RWPE2 (cell line): Measurements from ENCODE around the gene GPSM1.

Experiments
- ATAC-seq: fragments of 200-7000 bp; cut with Tn5 transposase; 3 replicates; pipeline ENCODE4 v1.9.1; 2021; ENCODE audit warnings: low read depth
- DNase-seq: peaks from one replicate; pipeline ENCODE4 v3.0.0-alpha.2; 2020; ENCODE audit warnings: low spot score
- H3K27ac ChIP-seq: fragments of 450-650 bp; 2 replicates; pipeline ENCODE4 v1.5.1; 2017; ENCODE audit warnings: mild to moderate bottlenecking; ENCODE audit not compliant: poor library complexity, severe bottlenecking
- H3K27me3 ChIP-seq: fragments of 250-450 bp; sonication (Bioruptor Pico); 2 replicates; pipeline ENCODE4 v1.5.1; 2021; ENCODE audit warnings: mild to moderate bottlenecking, moderate library complexity; ENCODE audit not compliant: insufficient read depth, poor library complexity, severe bottlenecking
- H3K36me3 ChIP-seq: fragments of 250-450 bp; sonication (Bioruptor Pico); 2 replicates; pipeline ENCODE4 v1.5.1; 2020; ENCODE audit warnings: low read depth, mild to moderate bottlenecking, moderate library complexity
- H3K4me1 ChIP-seq: fragments of 250-450 bp; sonication (Bioruptor Pico); 2 replicates; pipeline ENCODE4 v1.5.1; 2021; ENCODE audit warnings: mild to moderate bottlenecking, moderate library complexity; ENCODE audit not compliant: insufficient read depth, poor library complexity, severe bottlenecking
- H3K4me3 ChIP-seq: fragments of 250-450 bp; sonication (Bioruptor Pico); 2 replicates; pipeline ENCODE4 v1.5.1; 2021; ENCODE audit warnings: mild to moderate bottlenecking, moderate library complexity; ENCODE audit not compliant: severe bottlenecking
- H3K9me3 ChIP-seq: fragments of 250-450 bp; sonication (Bioruptor Pico); 2 replicates; pipeline ENCODE4 v1.5.1; 2021; ENCODE audit warnings: mild to moderate bottlenecking, moderate library complexity; ENCODE audit not compliant: severe bottlenecking
- TF ChIP-seq, protein P1 (sequence below): fragments of 450-650 bp; IDR thresholded peaks from one replicate; pipeline ENCODE4 v1.5.1; 2017; ENCODE audit warnings: mild to moderate bottlenecking, moderate library complexity; ENCODE audit not compliant: poor library complexity, severe bottlenecking

Gene GPSM1

DNA sequence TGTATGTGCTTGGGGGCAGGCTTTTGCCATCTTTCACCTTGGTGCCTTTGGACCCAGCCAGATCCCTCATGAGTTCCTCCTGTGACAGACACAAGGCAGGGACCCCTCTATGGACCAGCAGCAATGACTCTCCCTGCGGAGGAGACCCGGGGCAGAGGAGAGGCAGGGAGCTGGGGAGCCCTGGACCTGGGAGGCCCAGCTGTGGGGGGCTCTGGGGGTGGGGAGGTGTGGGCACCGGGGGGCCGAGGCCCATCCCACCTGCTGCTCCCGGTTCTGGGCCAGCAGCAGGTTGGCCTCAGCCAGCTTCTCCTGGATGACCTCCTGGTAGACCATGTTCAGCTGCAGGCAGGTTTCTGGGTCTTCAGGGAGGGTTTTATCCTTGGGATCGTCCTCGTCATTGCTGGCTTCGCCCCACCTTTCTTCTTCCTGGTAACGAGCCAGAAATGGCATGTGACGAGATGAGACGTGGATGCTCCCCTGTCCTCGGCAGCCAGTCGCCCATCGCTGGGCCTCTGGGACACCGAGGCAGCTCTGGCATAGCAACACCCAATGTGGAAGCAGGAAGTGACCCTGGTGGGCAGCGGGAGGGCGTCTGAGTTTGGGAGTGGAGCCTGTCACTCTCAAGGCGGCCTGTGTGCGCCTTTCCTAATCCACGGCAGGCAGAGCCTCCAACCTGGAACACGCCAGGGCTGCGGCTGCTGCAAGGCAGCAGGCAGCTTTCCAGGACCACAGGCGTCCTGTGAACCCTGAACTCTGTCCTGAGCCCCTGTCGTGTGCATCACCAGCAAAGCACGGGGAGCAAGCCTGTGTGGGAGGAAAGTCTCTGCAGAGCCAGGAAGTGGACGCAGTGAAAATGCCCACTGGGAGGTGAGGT lies 68.2 kb downstream of the GPSM1 start:
- TF ChIP-seq, protein P1, sequence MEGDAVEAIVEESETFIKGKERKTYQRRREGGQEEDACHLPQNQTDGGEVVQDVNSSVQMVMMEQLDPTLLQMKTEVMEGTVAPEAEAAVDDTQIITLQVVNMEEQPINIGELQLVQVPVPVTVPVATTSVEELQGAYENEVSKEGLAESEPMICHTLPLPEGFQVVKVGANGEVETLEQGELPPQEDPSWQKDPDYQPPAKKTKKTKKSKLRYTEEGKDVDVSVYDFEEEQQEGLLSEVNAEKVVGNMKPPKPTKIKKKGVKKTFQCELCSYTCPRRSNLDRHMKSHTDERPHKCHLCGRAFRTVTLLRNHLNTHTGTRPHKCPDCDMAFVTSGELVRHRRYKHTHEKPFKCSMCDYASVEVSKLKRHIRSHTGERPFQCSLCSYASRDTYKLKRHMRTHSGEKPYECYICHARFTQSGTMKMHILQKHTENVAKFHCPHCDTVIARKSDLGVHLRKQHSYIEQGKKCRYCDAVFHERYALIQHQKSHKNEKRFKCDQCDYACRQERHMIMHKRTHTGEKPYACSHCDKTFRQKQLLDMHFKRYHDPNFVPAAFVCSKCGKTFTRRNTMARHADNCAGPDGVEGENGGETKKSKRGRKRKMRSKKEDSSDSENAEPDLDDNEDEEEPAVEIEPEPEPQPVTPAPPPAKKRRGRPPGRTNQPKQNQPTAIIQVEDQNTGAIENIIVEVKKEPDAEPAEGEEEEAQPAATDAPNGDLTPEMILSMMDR = no peak
- no peak overlapping the region for H3K27ac ChIP-seq
- peaks cover 75% of the 10 kb centered on the region for H3K36me3 ChIP-seq
- no peak for DNase-seq
- no peak for ATAC-seq
- H3K4me3 ChIP-seq = no peak overlapping the region
- no peaks in the 10 kb centered on the region for H3K9me3 ChIP-seq
- no peaks in the 10 kb centered on the region for H3K4me1 ChIP-seq
- H3K27me3 ChIP-seq = no peaks in the 10 kb centered on the region

DNA sequence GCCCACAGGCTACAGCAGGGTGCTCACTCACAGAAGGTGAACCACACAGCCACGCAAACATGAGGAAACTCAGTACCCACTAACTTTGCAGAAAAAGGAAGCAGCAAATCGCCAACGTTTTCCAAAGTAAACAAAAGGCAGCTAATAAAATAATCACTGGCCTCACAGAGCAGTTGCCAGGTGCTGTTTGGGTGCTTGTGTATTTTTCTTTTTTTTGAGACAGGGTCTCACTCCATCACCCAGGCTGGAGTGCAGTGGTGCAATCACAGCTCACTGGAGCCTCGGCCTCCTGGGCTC lies 68.8 kb downstream of the GPSM1 start:
- Histone ChIP-seq H3K36me3 (peaks cover 70% of the 10 kb centered on the region), H3K9me3 (no peaks in the 10 kb centered on the region), H3K27me3 (no peaks in the 10 kb centered on the region), H3K27ac (no peak overlapping the region), H3K4me1 (no peaks in the 10 kb centered on the region), H3K4me3 (no peak overlapping the region)
- TF ChIP-seq, protein P1 = no peak
- ATAC-seq = no peak
- no peak for DNase-seq

DNA sequence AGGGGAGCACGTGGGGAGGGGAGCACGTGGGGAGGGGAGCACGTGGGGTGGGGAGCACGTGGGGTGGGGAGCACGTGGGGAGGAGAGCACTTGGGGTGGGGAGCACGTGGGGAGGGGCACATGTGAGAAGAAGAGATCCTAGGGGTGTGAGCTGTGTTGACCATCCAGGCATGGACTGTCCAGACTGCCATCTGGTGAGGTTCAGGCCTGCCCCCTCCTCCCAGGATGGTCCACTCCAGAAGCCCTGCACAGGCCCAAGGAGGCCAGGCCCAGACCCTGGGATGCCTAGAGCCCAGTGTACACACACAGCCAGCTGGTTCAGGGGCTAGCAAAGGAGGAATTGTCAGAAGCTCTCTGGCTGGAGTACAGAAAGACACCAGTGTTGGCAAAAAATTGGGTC lies 70.3 kb downstream of the GPSM1 start:
- TF ChIP-seq, protein P1 = no peak
- Histone ChIP-seq H3K27me3 (no peaks in the 10 kb centered on the region), H3K4me1 (no peaks in the 10 kb centered on the region), H3K27ac (no peak overlapping the region), H3K4me3 (no peak overlapping the region), H3K36me3 (peaks cover 61% of the 10 kb centered on the region), H3K9me3 (no peaks in the 10 kb centered on the region)
- no peak for ATAC-seq
- DNase-seq = no peak

DNA sequence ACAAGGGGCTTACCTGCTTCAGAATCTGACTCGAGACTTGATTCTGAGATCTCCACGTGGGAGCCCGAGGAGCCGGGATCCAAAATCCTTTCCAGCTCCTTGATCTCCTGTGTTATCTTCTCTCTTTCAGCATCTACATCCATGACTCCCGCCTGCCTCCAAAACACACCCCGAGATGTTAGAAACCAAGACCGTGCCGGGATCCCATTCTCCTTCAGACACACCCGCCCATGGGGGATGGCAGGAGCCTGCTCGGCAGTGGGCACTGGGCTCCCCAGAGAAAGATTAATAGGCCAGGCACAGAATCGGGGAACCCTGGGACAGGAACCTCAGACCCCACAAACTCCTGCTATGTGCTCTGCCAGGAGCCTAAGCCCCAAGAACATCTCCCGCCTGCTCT lies 70.9 kb downstream of the GPSM1 start:
- no peak overlapping the region for H3K4me3 ChIP-seq
- DNase-seq (no peak), ATAC-seq (no peak)
- TF ChIP-seq, protein P1 = no peak
- H3K4me1 ChIP-seq = no peaks in the 10 kb centered on the region
- no peaks in the 10 kb centered on the region for H3K9me3 ChIP-seq
- H3K36me3 ChIP-seq = peaks cover 55% of the 10 kb centered on the region
- no peak overlapping the region for H3K27ac ChIP-seq
- no peaks in the 10 kb centered on the region for H3K27me3 ChIP-seq
